ENCODE results near the gene SCUBE1.

DNA sequence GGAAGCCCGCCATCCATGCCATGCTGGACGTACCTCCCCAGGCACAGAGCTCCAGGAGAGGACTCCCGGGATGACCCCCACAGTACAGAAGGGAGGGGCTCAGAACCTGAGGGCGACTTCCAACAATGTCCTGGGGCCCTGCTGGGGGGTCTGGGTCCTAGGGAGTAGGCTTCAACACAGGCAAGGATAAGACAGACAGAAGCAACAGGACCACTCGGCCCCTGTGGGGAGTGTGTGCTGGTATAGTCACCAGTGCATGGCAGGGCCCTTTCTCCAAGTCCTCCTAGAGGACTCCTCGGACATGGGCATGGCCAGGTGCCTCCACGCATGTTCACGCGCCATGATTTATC is 173.1 kb downstream of the SCUBE1 start:
- TF ChIP-seq SUZ12 (IDR thresholded peaks at IDR 0.05; ENCODE audit: extremely low read depth, insufficient read depth, insufficient read length) (no peak), YY1 (IDR thresholded peaks at IDR 0.05; ENCODE audit: insufficient read depth, insufficient read length) (no peak), ZNF274 (IDR thresholded peaks at IDR 0.05; ENCODE audit: low read depth, low read length) (no peak)
